GM18868 (cell line): ENCODE measurements around the gene PTF1A.
"Not testable (repeated sequence)": the region's sequence is repeated elsewhere in the genome, so short reads cannot be mapped to it uniquely, and the experiment has no call there.

Source experiments
- ATAC-seq: cut with Tn5 transposase; IDR thresholded peaks from one replicate; pipeline ENCODE4 v1.9.1; 2021; ENCODE audit warnings: mild to moderate bottlenecking, moderate library complexity; ENCODE audit not compliant: unreplicated experiment

The PTF1A gene

DNA sequence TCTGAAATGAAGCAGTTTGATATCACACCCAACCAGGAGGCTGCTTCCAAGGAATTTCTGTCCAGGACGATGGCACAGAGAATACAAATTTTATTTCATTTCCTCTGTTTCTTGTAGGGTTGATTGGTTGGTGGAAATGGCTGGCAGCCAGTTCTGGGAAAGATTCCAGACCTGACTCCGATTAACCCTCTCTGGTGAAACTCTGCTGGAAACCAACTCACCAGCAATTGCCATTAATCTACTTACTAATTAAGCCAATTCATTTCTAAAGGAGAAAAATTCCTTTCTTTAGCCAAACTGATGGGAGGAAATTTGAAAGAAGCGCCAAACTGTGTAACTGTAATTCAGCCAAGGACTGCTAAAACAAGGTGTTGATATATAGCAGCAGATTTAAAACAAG is 10.7 kb downstream of the PTF1A start:
- ATAC-seq, result no peak

- no peak for ATAC-seq
Measured at GRCh38 chr10:23203369-23204325, 11.5 kb downstream of the PTF1A start.

DNA sequence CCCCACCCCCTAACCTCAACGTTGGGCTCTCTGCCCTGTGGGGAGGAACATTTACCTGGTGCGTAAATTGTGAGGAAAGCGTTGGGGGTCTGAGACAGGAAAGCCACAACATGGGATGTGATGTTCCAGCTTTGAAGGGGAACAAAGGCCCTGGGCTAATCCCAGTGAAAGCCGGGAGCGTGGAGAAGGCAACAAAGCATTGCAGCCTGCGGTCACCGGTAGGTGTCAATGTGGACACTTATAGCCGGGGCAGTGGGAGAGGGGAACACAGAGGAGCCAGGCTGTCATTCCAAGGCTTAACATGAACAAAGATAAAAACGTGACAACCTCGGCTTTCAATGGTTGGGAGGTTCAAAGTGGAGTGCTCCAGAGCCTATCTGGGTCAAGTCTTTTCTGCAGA is 12.7 kb downstream of the PTF1A start:
- ATAC-seq, result no peak

GRCh38 chr10:23205972-23206642 is 14.0 kb downstream of the PTF1A start:
- no peak for ATAC-seq

- no peak for ATAC-seq
Measured at GRCh38 chr10:23217471-23217870, 25.4 kb downstream of the PTF1A start.

- no peak for ATAC-seq
Measured at GRCh38 chr10:23230582-23230981, 38.5 kb downstream of the PTF1A start.

- no peak for ATAC-seq
Measured at GRCh38 chr10:23238015-23238414, 45.9 kb downstream of the PTF1A start.

DNA sequence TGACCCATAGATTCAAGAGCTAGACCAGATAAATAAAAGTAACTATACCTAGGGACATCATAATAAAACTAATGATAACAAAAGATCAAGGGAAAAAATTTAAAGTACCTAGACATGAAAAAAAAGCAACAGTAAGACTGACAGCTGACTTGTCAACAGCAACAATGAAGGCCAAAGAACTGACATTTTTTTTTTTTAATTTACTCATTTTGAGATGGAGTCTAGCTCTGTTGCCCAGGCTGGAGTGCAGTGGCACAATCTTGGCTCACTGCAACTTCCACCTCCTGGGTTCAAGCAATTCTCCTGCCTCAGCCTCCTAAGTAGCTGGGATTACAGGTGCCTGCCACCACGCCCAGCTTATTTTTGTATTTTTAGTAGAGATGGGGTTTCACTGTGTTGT is 49.7 kb downstream of the PTF1A start:
- ATAC-seq, result not testable (repeated sequence)
